ENCODE data around the gene SH3PXD2B.
"Not testable (repeated sequence)": the region's sequence is repeated elsewhere in the genome, so short reads cannot be mapped to it uniquely, and the experiment has no call there.

The SH3PXD2B gene

DNA sequence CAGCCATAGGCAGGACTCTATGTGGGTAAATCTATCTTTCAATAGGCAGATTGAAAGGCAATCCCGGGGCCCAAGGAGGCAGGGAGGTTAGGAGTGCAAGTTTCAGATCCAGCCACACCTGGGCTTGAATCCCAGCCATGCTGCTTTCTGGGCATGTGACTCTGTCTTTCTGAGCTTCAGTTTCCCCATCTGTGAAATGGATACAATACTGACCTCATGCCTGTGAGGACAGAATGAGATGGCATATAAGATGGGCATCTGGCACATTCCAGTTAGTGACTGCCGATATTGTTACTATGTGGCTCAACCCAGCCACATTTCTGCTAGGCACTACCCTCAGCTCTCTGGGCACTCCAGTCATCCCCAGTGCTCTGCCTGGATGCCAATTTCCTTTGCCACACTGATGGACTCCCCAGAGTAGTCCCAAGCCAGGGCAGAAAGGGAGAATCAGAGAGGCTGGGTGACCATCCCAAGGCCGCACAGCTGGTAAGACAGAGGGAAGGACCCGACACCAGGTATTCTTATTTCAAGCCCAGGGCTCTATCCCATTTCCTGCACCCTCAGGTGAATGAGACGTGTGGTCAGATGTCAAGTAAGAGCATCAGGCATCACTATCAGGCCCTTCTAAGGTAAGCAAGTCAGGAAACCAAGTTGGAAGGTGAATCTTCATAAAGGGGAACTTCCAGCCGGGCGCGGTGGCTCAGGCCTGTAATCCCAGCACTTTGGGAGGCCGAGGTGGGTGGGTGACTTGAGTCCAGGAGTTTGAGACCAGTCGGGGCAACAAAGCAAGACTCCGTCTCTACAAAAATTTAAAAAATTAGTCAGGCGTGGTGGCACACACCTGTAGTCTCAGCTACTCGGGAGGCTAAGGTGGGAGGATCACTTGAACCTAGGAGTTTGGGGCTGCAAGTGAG lies 38.7 kb downstream of the SH3PXD2B start:
- DNase-seq, result no peak

DNA sequence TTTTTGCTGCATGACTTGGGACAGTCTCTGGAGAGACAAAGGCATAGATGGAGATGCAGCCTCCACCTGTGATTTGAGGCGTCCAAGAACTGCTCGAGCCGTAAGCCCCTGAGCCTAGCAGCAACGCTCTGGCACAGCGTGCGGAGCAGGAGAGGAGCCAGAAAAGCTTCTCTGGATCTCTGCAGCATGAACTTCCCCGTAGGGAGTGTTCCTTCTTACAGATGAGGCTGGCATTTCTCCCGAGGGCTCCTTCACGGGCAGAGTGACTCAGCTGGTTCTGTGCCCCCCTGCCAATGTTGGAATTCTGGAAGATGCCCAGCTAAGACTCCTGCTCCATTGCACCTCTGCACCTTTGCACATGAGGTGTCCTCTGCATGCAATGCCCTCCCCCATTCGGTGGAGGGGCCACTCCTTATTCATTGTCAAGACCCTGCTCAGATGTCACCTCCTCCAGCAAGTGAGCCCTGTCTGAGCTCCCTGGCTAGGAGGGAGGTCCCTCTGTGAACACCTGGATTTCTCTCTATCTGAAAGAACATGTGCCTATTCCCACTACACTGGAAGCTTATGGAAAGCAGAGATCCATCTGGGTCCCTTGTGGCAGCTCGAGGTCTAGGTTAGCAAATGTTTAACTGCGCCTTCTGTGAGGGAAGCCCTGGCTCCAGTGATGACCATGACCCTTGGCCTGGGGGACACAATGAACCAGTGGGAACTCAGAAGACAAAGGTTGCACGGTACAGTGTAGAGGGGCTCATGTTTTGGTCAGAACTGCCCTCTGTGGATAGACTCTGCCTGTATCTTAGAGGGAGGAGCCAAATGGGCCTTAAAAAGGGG lies 39.6 kb downstream of the SH3PXD2B start:
- no peak for DNase-seq

DNA sequence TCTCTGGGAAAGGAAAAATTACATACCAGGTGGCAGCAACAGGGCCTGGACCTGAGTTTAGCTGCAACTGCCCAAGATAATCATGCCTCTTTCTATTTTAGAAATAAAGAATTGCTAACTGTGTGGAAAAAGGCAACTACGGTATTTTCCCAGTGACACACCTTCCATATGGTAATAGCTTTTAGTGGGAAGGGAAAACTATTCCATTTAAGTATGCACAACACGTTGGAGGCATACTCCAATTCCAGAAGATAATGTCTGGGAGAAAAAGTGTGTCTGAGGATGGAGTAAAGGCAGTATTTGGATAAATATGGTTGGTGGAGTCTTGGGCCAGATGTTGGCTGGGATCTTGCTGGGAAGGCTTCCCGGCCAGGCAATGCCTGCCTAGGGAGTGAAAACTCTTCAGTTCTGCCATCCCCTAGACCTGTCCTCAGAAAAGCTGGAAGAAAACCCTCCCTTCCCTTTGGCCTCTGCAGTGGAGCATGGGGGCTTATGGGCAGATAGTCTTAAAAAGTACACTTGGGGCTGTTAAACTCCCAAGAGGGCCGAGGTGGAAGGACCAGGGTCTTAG lies 40.6 kb downstream of the SH3PXD2B start:
- no peak for DNase-seq

DNA sequence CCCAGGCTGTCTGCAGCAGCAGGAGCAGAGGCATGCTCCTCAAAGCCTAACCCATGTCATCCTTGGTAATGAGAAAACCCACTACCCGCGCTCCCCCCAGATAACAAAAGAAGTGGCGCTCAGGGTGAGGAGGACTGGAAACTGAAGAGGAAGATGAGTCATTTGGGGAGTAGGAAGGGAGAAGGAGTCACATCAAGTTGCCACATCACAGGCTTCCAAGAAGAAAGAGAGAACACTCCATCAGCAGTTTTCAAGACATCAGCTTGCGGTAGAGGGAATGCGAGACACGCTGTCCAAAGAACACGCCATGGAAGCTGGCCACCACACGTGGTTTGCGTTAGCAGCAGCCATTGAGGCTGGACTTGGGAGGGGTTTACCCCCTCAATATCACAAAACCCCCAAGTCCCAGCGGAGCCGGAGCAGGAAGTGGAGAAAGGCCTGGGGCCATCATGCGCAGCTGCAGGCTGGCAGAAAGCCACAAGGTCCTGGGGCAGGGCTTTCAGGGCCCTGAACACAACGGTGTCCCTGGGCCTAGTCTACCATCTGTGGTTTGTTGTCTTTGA lies 41.5 kb downstream of the SH3PXD2B start:
- no peak for DNase-seq

DNA sequence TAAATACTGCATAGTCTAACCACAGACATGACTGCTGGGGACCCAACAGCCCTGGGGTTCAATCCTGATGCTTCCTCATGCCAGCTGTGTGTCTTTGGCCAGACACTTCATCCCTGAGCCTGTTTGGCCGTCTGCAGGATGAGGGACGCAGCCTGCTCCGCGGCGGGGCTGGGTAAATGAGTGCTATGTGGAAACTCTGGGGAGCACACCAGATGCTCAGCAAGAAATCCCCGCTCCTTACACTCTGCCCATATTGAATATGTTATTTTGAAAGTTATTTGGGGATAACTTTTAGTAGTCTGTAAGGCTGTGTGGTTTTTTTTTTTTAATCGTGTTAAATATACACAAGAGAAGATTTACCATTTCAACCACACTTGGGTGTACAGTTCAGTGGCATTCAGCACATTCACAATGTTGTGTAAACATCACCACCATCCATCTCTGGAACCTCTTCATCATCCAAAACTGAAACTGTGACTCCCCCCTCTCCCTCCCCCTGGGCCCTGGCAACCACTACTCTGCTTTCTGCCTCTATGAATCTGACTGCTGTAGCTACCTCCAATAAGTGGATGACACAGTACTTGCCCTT lies 42.7 kb downstream of the SH3PXD2B start:
- no peak for DNase-seq

GRCh38 chr5:172410662-172411483 lies 43.5 kb downstream of the SH3PXD2B start:
- DNase-seq, result no peak

- no peak for DNase-seq
These were observed 44.2 kb downstream of the SH3PXD2B start for GRCh38 chr5:172410160-172410559.

- not testable (repeated sequence) for DNase-seq
These were observed 44.8 kb downstream of the SH3PXD2B start for GRCh38 chr5:172409477-172409876.

DNA sequence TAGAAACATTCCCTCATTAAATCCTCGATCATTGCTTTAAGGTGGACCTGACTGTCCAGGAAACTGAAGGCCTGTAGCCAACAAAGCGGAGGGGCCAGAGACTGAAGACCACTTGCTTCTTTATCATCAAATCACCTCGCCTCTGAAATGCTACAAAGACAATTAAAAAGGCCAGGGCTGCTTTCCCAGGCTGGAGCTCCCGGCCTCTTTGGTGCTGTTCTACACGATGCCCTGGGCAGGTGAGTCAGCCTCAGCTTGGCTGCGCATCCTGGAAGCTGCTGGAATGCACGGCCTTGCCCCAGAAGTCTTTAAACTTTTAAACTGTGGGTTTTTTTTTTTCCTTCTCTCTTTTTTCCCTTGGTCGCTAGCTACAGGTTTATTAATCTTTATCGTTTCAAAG lies 46.5 kb downstream of the SH3PXD2B start:
- DNase-seq, result no peak

DNA sequence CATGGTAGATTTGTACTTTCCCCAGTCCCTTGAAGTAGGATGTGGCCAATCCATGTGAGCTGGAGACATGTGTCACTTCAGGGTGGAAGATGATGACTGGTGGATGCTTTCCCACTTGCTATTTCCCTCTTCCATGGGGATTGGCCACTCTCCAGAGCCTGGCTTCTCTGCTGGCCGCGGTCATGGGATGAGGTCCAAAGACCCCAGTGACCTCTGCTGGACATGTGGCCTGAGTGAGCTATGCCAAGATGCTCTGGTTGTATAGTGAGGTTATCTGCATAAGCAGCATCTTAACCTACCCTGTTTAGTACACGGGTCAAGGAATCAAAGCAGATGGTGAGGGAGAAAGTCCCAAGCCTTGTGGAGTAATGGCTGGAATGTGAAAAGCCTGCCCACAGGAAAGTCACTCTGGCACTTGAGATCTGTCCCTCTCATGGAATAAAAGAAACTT lies 47.1 kb downstream of the SH3PXD2B start:
- DNase-seq, result no peak

GRCh38 chr5:172405226-172406107 lies 48.9 kb downstream of the SH3PXD2B start:
- no peak for DNase-seq

GRCh38 chr5:172404746-172405145 lies 49.6 kb downstream of the SH3PXD2B start:
- DNase-seq, result no peak

GRCh38 chr5:172403817-172404216 lies 50.5 kb downstream of the SH3PXD2B start:
- no peak for DNase-seq

DNA sequence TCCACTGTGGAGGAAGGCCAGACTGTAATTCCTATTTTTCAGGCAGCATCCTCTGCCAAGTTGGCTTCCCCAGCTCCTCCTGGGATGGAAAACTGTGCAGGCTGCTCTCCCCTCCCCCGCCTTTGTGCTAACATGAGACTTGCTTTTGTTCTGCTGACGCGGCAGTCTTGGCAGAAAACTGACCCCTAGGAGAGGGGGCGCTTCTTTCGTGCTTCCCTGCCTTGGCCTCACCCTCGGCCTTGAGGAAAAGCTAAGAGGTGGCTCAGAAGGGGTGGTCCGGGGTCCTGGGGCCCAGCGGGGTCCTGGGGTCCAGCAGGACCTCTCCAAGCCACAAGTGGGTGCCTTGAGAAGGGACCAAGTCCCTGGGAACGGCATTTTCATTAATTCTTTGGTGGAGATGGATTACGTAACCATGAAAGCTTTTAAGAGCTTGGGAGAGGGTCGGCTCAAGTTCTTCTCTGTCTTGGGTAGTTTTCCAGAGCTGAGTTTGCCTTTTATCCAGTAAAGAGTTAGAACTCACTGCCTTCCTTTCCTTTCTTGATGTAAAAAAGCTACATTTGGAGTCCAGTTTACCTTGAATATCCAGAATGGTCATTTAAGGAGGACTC lies 51.0 kb downstream of the SH3PXD2B start:
- no peak for DNase-seq

GRCh38 chr5:172402531-172403188 lies 51.7 kb downstream of the SH3PXD2B start:
- DNase-seq, result no peak

DNA sequence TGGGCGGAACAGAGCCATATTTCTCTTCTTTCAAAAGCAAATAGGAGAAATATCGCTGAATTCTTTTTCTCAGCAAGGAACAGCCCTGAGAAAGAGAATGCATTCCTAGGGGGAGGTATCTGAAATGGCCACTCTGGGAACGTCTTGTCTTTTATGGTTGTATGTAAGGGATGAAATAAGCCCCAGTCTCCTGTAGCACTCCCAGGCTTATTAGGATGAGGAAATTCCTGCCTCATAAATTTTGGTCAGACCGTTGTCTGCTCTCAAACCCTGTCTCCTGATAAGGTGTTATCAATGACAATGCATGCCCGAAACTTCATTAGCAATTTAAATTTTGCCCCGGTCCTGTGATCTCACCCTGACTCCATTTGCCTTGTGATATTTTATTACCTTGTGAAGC lies 52.3 kb downstream of the SH3PXD2B start:
- not testable (repeated sequence) for DNase-seq

DNA sequence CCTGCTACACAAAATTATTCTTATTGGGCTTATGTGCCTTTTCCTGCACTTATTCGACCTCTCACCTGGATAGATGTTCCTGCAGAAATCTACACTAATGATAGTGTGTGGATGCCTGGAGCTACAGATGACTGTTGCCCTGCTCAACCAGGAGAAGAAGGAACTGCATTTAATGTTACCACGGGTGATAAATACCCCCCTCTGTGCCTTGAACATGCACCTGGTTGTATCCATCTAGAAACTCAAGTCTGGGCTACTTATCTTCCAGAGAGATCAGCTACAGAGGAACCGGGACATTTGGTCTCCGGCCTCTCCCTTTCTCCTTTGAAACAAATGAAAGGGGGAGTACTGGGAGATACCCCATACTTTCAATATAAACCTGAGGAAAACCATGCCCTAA lies 54.5 kb downstream of the SH3PXD2B start:
- DNase-seq, result no peak

DNA sequence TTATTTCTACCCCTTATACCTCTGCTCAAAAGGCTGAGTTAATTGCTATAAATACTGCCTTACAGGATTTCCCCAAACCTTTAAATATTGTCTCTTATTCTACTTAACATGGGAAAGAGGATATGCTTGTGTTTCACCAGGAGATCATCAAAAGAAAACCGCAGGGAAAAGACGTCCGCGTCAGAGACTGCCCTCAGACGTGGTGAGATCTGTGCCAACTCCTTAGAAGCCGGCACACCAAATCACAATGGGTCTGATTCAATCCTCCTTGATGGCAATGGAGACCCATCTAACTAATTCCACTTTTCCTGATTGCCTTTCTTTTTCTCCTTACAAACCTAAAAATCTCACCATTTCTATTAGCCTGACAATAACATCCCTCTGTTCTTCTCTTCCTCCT lies 55.0 kb downstream of the SH3PXD2B start:
- no peak for DNase-seq

- DNase-seq, result not testable (repeated sequence)
These were observed 55.7 kb downstream of the SH3PXD2B start for GRCh38 chr5:172398645-172399044.

GRCh38 chr5:172396994-172397393 lies 57.3 kb downstream of the SH3PXD2B start:
- not testable (repeated sequence) for DNase-seq

Measured in NCI-H2081 (cell line).